Upper lobe of right lung (tissue), 1 donor: Measurements from ENCODE around the gene EZH2. TPM values are rescaled to one million over a fixed set of nuclear protein-coding genes. Genes with fewer than 3 reads are reported as not detected.

Experiments
- ATAC-seq: fragments of 200-7000 bp; cut with Tn5 transposase; one replicate; pipeline ENCODE4 v1.9.1; 2020; ENCODE audit warnings: mild to moderate bottlenecking, moderate library complexity
- DNase-seq: peaks from one replicate; pipeline ENCODE4 v3.0.0-alpha.2; 2020
- H3K27ac ChIP-seq: fragments of 200-600 bp; one replicate; pipeline ENCODE4 v1.8.0; 2022
- H3K27me3 ChIP-seq: fragments of 200-600 bp; one replicate; pipeline ENCODE4 v1.8.0; 2022; ENCODE audit warnings: mild to moderate bottlenecking
- H3K36me3 ChIP-seq: fragments of 200-600 bp; one replicate; pipeline ENCODE4 v1.8.0; 2022
- H3K4me1 ChIP-seq: fragments of 200-600 bp; one replicate; pipeline ENCODE4 v1.8.0; 2022
- H3K4me3 ChIP-seq: fragments of 200-600 bp; one replicate; pipeline ENCODE4 v1.8.0; 2022; ENCODE audit warnings: mild to moderate bottlenecking
- H3K9me3 ChIP-seq: fragments of 200-600 bp; one replicate; pipeline ENCODE4 v1.8.0; 2022
- CTCF ChIP-seq: fragments of 200-600 bp; IDR thresholded peaks from one replicate; pipeline ENCODE4 v1.8.0; 2022; ENCODE audit warnings: antibody characterized with exemption
- intact Hi-C: fragments of 100-400 bp; cut with DNase I; formaldehyde crosslinking; loops from one replicate; pipeline ENCODE4 v1.11.0; 2022
- total RNA-seq: library from RNA; stranded (reverse); fragmentation: NEBNext Ultra II Directional; extraction: Animal tissue kit (Norgen Biotek cat#: 25700); gene quantifications from one replicate; pipeline ENCODE4 v1.2.1, GENCODE V29; 2021
- donor health status: DM: no; HTN: yes; CAD: no; lungs with severe emphysema.

The EZH2 gene
- total RNA-seq, 1 donor from 2014 or later: 3.7 TPM

- H3K4me1 ChIP-seq: peaks cover 4% of the 10 kb centered on the region
- no peaks in the 10 kb centered on the region for H3K27me3 ChIP-seq
- intact Hi-C loops: no loop called here
- no peak for DNase-seq
- H3K36me3 ChIP-seq: no peaks in the 10 kb centered on the region
- no peak for TF ChIP-seq CTCF
- H3K4me3 ChIP-seq: no peak overlapping the region
- H3K9me3 ChIP-seq: no peaks in the 10 kb centered on the region
- H3K27ac ChIP-seq: no peak overlapping the region
- ATAC-seq: no peak
Observed at GRCh38 chr7:148858489-148858888, 25.6 kb downstream of the EZH2 start.

DNA sequence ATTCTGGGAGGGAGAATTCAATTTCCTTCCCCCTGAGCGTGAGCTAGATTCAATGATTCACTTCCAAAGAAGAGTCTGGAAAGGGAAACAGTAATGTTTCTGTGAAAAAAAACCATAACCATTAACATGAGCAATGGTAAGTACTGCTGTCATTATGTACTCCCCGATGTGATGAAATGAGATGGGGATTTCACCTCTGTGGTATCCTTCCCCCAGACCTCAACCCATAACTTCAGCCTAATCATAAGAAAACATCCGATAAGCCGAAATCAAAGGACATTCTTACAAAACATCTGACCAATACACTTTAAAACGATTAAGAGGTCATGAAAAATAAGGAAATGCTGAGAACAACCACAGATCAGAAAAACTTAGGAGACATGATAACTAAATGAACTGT lies 27.2 kb downstream of the EZH2 start:
- no peak for ATAC-seq
- H3K4me3 ChIP-seq: no peak overlapping the region
- DNase-seq: no peak
- peaks cover 4% of the 10 kb centered on the region for H3K4me1 ChIP-seq
- no peak overlapping the region for H3K27ac ChIP-seq
- no peaks in the 10 kb centered on the region for H3K36me3 ChIP-seq
- H3K9me3 ChIP-seq: no peaks in the 10 kb centered on the region
- no peaks in the 10 kb centered on the region for H3K27me3 ChIP-seq
- no peak for TF ChIP-seq CTCF
- intact Hi-C loops: no loop called here

- Histone ChIP-seq H3K36me3 (no peaks in the 10 kb centered on the region), H3K9me3 (no peaks in the 10 kb centered on the region), H3K4me3 (no peak overlapping the region), H3K27ac (no peak overlapping the region), H3K4me1 (peaks cover 4% of the 10 kb centered on the region), H3K27me3 (no peaks in the 10 kb centered on the region)
- DNase-seq (no peak), ATAC-seq (no peak)
- intact Hi-C loops: no loop called here
- TF ChIP-seq CTCF: no peak
Observed at GRCh38 chr7:148856578-148856881, 27.6 kb downstream of the EZH2 start.

DNA sequence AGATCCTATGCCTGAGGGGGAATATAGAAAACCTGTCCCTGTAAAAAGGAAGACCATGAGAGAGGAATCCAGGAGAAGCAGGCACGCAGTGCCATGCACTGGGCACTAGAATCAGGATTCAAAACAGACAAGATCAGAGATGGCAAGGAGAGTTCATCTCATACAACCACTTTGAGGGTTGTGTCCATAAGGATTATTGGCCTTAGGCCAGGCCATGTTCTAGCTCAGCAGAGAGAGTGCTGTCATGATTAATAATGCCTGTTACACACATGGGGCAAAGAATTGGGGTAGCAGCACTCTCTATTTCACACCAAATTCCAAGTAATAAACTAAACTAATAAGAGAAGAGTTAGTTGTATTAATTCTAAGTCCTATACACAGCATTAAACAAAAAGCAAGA lies 29.1 kb downstream of the EZH2 start:
- DNase-seq (no peak), ATAC-seq (no peak)
- H3K4me1 ChIP-seq: peaks cover 4% of the 10 kb centered on the region
- H3K36me3 ChIP-seq: no peaks in the 10 kb centered on the region
- intact Hi-C loops: no loop called here
- H3K9me3 ChIP-seq: no peaks in the 10 kb centered on the region
- TF ChIP-seq CTCF: no peak
- H3K4me3 ChIP-seq: no peak overlapping the region
- no peaks in the 10 kb centered on the region for H3K27me3 ChIP-seq
- H3K27ac ChIP-seq: no peak overlapping the region

DNA sequence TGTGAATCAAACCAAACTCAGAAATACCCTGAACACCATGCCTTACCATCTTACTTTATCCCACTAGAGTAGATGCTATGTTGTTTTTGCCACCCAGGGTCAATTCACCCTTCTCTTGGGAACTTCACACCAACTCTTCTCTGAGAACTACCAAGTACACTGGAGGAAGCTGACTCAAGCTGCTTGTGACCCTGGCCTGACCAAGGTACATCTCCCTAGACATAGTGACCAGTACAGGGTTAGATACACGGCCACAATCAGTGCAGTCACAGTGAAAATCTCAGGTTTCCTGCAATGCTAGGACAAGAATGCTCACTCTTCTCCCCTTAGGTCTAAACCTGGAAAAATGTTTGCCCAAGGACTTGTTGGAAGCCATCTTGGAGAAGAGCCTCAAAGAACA lies 31.8 kb downstream of the EZH2 start:
- peaks cover 4% of the 10 kb centered on the region for H3K4me1 ChIP-seq
- no peak for ATAC-seq
- H3K27ac ChIP-seq: no peak overlapping the region
- H3K9me3 ChIP-seq: no peaks in the 10 kb centered on the region
- no peaks in the 10 kb centered on the region for H3K27me3 ChIP-seq
- H3K36me3 ChIP-seq: no peaks in the 10 kb centered on the region
- no peak for DNase-seq
- TF ChIP-seq CTCF: no peak
- H3K4me3 ChIP-seq: no peak overlapping the region
- intact Hi-C loops: no loop called here

DNA sequence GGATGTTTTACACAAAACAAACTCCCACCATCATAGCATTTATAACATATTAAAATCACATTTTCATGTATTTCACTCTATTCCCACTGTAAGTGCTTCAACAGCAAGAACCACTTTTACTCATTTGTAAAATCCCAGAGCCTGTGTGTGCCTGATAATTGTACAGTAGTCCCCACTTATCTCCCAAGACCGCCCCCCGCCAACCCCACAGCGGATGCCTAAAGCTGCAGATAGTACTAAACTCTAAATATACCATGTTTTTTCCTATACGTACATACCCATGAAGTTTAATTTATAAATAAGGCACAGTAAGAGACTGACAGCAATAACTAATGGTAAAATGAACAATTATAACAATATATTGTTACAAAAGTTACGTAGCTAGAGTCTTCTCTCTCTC lies 33.5 kb downstream of the EZH2 start:
- Histone ChIP-seq H3K36me3 (no peaks in the 10 kb centered on the region), H3K4me3 (no peak overlapping the region), H3K4me1 (no peaks in the 10 kb centered on the region), H3K27me3 (no peaks in the 10 kb centered on the region), H3K27ac (no peak overlapping the region), H3K9me3 (no peaks in the 10 kb centered on the region)
- no peak for ATAC-seq
- intact Hi-C loops: no loop called here
- no peak for DNase-seq
- no peak for TF ChIP-seq CTCF
